Urinary bladder (tissue), 4 donors: ENCODE results near the gene PDIA6. TPM values are rescaled to one million over a fixed set of nuclear protein-coding genes. Genes with fewer than 3 reads are reported as not detected.

Source experiments
- DNase-seq: peaks from one replicate; pipeline ENCODE4 v3.0.0-alpha.2; 2015; ENCODE audit errors: extremely low spot score
- H3K27ac ChIP-seq: one replicate; pipeline ENCODE4 v1.5.1; 2013; ENCODE audit warnings: low read depth, mild to moderate bottlenecking, moderate library complexity
- H3K36me3 ChIP-seq: one replicate; pipeline ENCODE4 v1.6.1; 2013; ENCODE audit warnings: mild to moderate bottlenecking, moderate library complexity; ENCODE audit not compliant: insufficient read depth
- H3K4me1 ChIP-seq: one replicate; pipeline ENCODE4 v1.6.1; 2013; ENCODE audit warnings: mild to moderate bottlenecking, moderate library complexity; ENCODE audit not compliant: insufficient read depth
- H3K4me3 ChIP-seq: one replicate; pipeline ENCODE4 v1.5.1; 2013; ENCODE audit warnings: low read depth, low read length
- WGBS: extraction: QIAGEN DNeasy Blood & Tissue Kit; methylation state at CpG from one replicate; pipeline ENCODE4 v1.1.7; 2013; 5-methylcytosine and 5-hydroxymethylcytosine counted together
- polyA plus RNA-seq: library from polyadenylated mRNA; stranded (reverse); fragments of 200-250 nt; gene quantifications from one replicate; pipeline ENCODE4 v1.2.3, GENCODE V29; 2013
- small RNA-seq: library from RNA; depleted of rRNA; stranded (forward); fragments of <200 nt; gene quantifications from one replicate; pipeline ENCODE3, GENCODE V24; 2014
- total RNA-seq: library from RNA; depleted of rRNA; stranded (reverse); fragments of >200 nt; gene quantifications from one replicate; pipeline ENCODE4 v1.2.3, GENCODE V29; 2014
- donor health status: healthy with polysubstance abuse.
- donor health status: healthy.

PDIA6 gene
- total and polyA plus RNA-seq, 2 donors, result 139 to 166 TPM

GRCh38 chr2:10752236-10752635, 60.3 kb downstream of the PDIA6 start:
- no peak for DNase-seq

GRCh38 chr2:10750610-10751009, 62.0 kb downstream of the PDIA6 start:
- Histone ChIP-seq H3K27ac (no peak overlapping the region), H3K4me3 (no peak overlapping the region), H3K36me3 (no peaks in the 10 kb centered on the region), H3K4me1 (no peaks in the 10 kb centered on the region)
- 76% methylated on average over 6 of the region's 6 CpGs for WGBS
- DNase-seq, result no peak

More at GRCh38 chr2:10752236-10752635, 60.3 kb downstream of the PDIA6 start:
- no peak overlapping the region for H3K27ac ChIP-seq
- no peaks in the 10 kb centered on the region for H3K4me1 ChIP-seq
- H3K4me3 ChIP-seq, result no peak overlapping the region
- no peaks in the 10 kb centered on the region for H3K36me3 ChIP-seq
- WGBS, result 82% methylated on average over 5 of the region's 5 CpGs

GRCh38 chr2:10742666-10743065, 69.9 kb downstream of the PDIA6 start:
- no peaks in the 10 kb centered on the region for H3K4me1 ChIP-seq
- no peak overlapping the region for H3K27ac ChIP-seq
- H3K4me3 ChIP-seq, result no peak overlapping the region
- DNase-seq, result no peak
- no peaks in the 10 kb centered on the region for H3K36me3 ChIP-seq
- 86% methylated on average over 11 of the region's 11 CpGs for WGBS

GRCh38 chr2:10741139-10741538, 71.4 kb downstream of the PDIA6 start:
- WGBS, result 58% methylated on average over 2 of the region's 2 CpGs
- Histone ChIP-seq H3K27ac (no peak overlapping the region), H3K4me3 (no peak overlapping the region), H3K36me3 (no peaks in the 10 kb centered on the region), H3K4me1 (no peaks in the 10 kb centered on the region)
- no peak for DNase-seq

GRCh38 chr2:10740226-10740625, 72.4 kb downstream of the PDIA6 start:
- Histone ChIP-seq H3K4me3 (no peak overlapping the region), H3K36me3 (no peaks in the 10 kb centered on the region), H3K4me1 (no peaks in the 10 kb centered on the region), H3K27ac (no peak overlapping the region)
- WGBS, result 75% methylated on average over 3 of the region's 3 CpGs
- DNase-seq, result no peak

- WGBS, result 85% methylated on average over 6 of the region's 6 CpGs
- no peak overlapping the region for H3K4me3 ChIP-seq
- no peak overlapping the region for H3K27ac ChIP-seq
- no peaks in the 10 kb centered on the region for H3K36me3 ChIP-seq
- no peaks in the 10 kb centered on the region for H3K4me1 ChIP-seq
- DNase-seq, result no peak
Measured at GRCh38 chr2:10738192-10738591, 74.4 kb downstream of the PDIA6 start.

GRCh38 chr2:10733980-10734379, 78.6 kb downstream of the PDIA6 start:
- Histone ChIP-seq H3K4me1 (no peaks in the 10 kb centered on the region), H3K4me3 (no peak overlapping the region), H3K27ac (no peak overlapping the region), H3K36me3 (no peaks in the 10 kb centered on the region)
- WGBS, result 83% methylated on average over 5 of the region's 5 CpGs
- DNase-seq, result no peak

GRCh38 chr2:10733566-10733925, 79.0 kb downstream of the PDIA6 start:
- H3K4me1 ChIP-seq, result no peaks in the 10 kb centered on the region

More at GRCh38 chr2:10733566-10733925, 79.0 kb downstream of the PDIA6 start:
- 57% methylated on average over 6 of the region's 6 CpGs for WGBS
- DNase-seq, result no peak
- no peaks in the 10 kb centered on the region for H3K36me3 ChIP-seq
- H3K27ac ChIP-seq, result no peak overlapping the region
- no peak overlapping the region for H3K4me3 ChIP-seq

Small RNA genes lying within 50 kb of the gene (small RNA-seq; reads per million reads assigned to genes)
- gene RNU7-138P (not detected), gene RNU7-176P (not detected)

Other genes with a start within 250 kb of the PDIA6 start
- 37.2 TPM for gene NOL10, start 122.8 kb downstream of the PDIA6 start, total RNA-seq
- gene NOL10, start 122.8 kb downstream of the PDIA6 start, polyA plus RNA-seq, result 11.0 TPM
- 0.21 TPM for gene ATP6V1C2, start 91.2 kb downstream of the PDIA6 start, total RNA-seq
- gene ATP6V1C2, start 91.2 kb downstream of the PDIA6 start, polyA plus RNA-seq, result 0.56 TPM
- 0.32 TPM for gene KCNF1, start 99.1 kb upstream of the PDIA6 start, total RNA-seq
- 0.68 TPM for gene KCNF1, start 99.1 kb upstream of the PDIA6 start, polyA plus RNA-seq